A549 treated with AZD9567 at 1 μM for 4 hours (cell line): ENCODE measurements around the gene ZNF598. TPM values are rescaled to one million over a fixed set of nuclear protein-coding genes. Genes with fewer than 3 reads are reported as not detected.

Source experiments
- total RNA-seq: library from RNA; stranded (reverse); fragments of 200-300 nt; extraction: Qiagen RNA extraction; gene quantifications from 5 replicates; pipeline ENCODE4 v1.2.3, GENCODE V29; 2022; ENCODE audit not compliant: insufficient read depth

ZNF598 gene
- 51.5 to 66.8 TPM (median 63.1 TPM) in 5 replicates for total RNA-seq

GRCh38 chr16:2009791-2010510, at the start of gene ZNF598:
ZNF598 (minus strand) TSS chr16:2009821.

DNA sequence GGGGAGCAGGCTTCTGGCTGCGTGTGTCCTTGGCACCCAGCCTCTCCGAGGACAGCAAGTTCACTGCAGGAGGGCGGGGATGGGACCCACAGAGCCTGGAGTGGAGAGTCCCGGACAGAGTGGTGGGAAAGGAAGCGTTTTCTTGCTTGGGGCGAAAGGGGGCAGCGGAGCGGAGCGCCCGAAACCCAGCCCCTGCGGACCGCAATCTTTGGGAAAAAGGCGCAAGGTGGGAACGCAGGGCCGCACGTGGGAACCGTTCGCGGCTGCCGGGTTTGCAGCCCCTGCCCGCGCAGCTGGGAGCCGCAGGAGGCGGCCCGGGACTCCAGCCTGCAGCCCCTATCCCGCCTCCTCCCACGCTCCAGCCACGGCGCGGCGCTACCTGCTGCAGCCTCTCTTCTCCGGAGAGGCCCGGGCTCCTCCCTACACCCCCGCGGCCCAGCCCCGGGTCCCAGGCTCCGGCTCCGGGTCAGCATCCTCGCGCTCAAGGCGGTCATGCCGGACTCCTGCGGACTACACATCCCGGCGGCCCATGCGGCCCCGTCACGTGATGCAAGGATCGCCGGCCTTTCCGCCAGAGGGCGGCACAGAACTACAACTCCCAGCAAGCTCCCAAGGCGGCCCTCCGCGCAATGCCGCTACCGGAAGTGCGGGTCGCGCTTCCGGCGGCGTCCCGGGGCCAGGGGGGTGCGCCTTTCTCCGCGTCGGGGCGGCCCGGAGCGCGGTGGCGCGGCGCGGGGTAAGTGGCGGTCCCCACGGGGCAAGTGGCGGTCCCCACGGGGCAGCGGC, 37.9 kb upstream of the ZNF598 start, which contains the start of the genes NTHL1 and TSC2:
TSS of gene NTHL1 (minus strand) at position 505 of the 786 bp plus-strand sequence. CDS start at position 494, 11 bp downstream.
TSS of gene TSC2 (plus strand) at position 656 of the 786 bp plus-strand sequence. CDS start 631 bp downstream, outside the sequence.

DNA sequence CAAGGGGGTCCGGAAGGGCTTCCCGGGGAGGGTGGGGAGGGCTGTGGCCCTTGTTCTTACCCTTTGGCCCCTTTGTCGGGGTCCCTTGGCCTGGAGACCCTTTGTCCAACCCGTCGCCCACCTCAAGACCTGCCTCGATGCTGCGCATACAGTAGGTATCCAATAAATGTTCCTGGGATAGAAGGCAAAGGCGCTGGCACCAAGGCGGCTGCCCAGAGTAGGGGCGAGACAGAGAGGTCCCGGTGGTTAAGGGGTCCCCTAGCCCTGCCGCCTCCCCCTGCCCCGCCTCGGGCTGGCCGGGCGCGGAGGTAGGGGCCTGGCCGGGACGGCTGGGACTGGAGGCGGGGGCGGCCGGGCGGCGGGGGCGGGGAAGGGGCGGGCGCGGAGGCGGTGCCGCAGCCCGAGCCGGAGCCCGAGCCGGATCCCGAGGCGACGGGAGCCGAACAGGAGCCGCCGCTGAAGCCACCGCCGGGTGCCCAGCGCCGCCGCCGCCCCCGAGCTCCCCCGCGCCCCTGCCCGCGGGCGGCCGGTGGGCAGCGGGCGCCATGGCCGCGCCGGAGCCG, 16.9 kb upstream of the ZNF598 start, which contains the start of gene NHERF2:
TSS of gene NHERF2 (plus strand) at position 442 of the 563 bp plus-strand sequence. CDS start at position 546, 104 bp downstream.

GRCh38 chr16:2019518-2019920, 9.9 kb upstream of the ZNF598 start, which contains the start of gene NPW:
NPW (plus strand) TSS chr16:2019785.

GRCh38 chr16:1989209-1990100, 20.2 kb downstream of the ZNF598 start, which contains the start of gene SYNGR3:
SYNGR3 (plus strand) TSS chr16:1989970; CDS start chr16:1990103, 133 bp downstream.

GRCh38 chr16:1983544-1984346, 25.9 kb downstream of the ZNF598 start, which contains the start of gene GFER:
GFER (plus strand) TSS chr16:1984193; CDS start chr16:1984219, 26 bp downstream.

GRCh38 chr16:1981398-1981836, 28.2 kb downstream of the ZNF598 start, which contains the start of gene NOXO1:
NOXO1 (minus strand) TSS chr16:1981469; CDS start chr16:1981179, 290 bp downstream.

GRCh38 chr16:1971796-1972489, 37.7 kb downstream of the ZNF598 start, which contains the start of gene TBL3:
TBL3 (plus strand) TSS chr16:1972053; CDS start chr16:1972165, 112 bp downstream.

GRCh38 chr16:1966460-1966859, 43.2 kb downstream of the ZNF598 start, which contains the start of gene RNF151:
RNF151 (plus strand) TSS chr16:1966856; CDS start chr16:1966882, 26 bp downstream.

GRCh38 chr16:1964506-1965395, 44.9 kb downstream of the ZNF598 start, which contains the start of gene RPS2:
RPS2 (minus strand) TSS chr16:1964826; CDS start chr16:1964625, 201 bp downstream.

GRCh38 chr16:1959269-1960039, 50.2 kb downstream of the ZNF598 start, which contains the start of gene NDUFB10:
NDUFB10 (plus strand) TSS chr16:1959538; CDS start chr16:1959625, 87 bp downstream.

Other genes starting within 250 kb of the ZNF598 start
- 25.1 to 64.0 TPM (median 61.2 TPM) in 5 replicates for gene NME3, start 238.3 kb downstream of the ZNF598 start, total RNA-seq
- gene EME2, start 237.0 kb downstream of the ZNF598 start, total RNA-seq: 4.1 to 12.2 TPM (median 11.4 TPM) in 5 replicates
- gene MRPS34, start 236.7 kb downstream of the ZNF598 start, total RNA-seq: 126 to 264 TPM (median 252 TPM) in 5 replicates
- 21.9 to 31.5 TPM (median 27.5 TPM) in 5 replicates for gene SPSB3, start 227.2 kb downstream of the ZNF598 start, total RNA-seq
- 54.1 to 93.4 TPM (median 86.7 TPM) in 5 replicates for gene NUBP2, start 226.9 kb downstream of the ZNF598 start, total RNA-seq
- 0.06 to 0.20 TPM (median 0.07 TPM) in 4 of 5 replicates, not detected in the other for gene IGFALS, start 216.1 kb downstream of the ZNF598 start, total RNA-seq
- gene HAGH, start 183.0 kb downstream of the ZNF598 start, total RNA-seq: 64.2 to 78.9 TPM (median 76.2 TPM) in 5 replicates
- 45.9 to 58.9 TPM (median 47.9 TPM) in 5 replicates for gene FAHD1, start 182.6 kb downstream of the ZNF598 start, total RNA-seq
- 0.96 to 1.3 TPM (median 0.99 TPM) in 4 of 5 replicates, not detected in the other for gene MEIOB, start 137.7 kb downstream of the ZNF598 start, total RNA-seq
- gene HS3ST6, start 91.4 kb downstream of the ZNF598 start, total RNA-seq: 1.8 to 1.9 TPM (median 1.9 TPM) in 4 of 5 replicates, not detected in the other
- gene MSRB1, start 66.6 kb downstream of the ZNF598 start, total RNA-seq: 25.4 to 35.1 TPM (median 34.9 TPM) in 5 replicates
- 0.08 to 0.15 TPM in 2 of 5 replicates, not detected in the others for gene RPL3L, start 55.1 kb downstream of the ZNF598 start, total RNA-seq
- 238 to 284 TPM (median 251 TPM) in 5 replicates for gene NDUFB10, start 50.3 kb downstream of the ZNF598 start, total RNA-seq
- 3,446 to 5,640 TPM (median 5,518 TPM) in 5 replicates for gene RPS2, start 45.0 kb downstream of the ZNF598 start, total RNA-seq
- 0.11 TPM in 1 of 5 replicates, not detected in the others for gene RNF151, start 43.0 kb downstream of the ZNF598 start, total RNA-seq
- gene TBL3, start 37.8 kb downstream of the ZNF598 start, total RNA-seq: 31.4 to 44.1 TPM (median 40.6 TPM) in 5 replicates
- gene NOXO1, start 28.4 kb downstream of the ZNF598 start, total RNA-seq: 0.22 to 4.7 TPM (median 0.30 TPM) in 5 replicates
- 23.1 to 43.3 TPM (median 40.1 TPM) in 5 replicates for gene GFER, start 25.6 kb downstream of the ZNF598 start, total RNA-seq
- 3.9 to 8.9 TPM (median 7.8 TPM) in 5 replicates for gene SYNGR3, start 19.9 kb downstream of the ZNF598 start, total RNA-seq
- gene NPW, start 10.0 kb upstream of the ZNF598 start, total RNA-seq: 0.59 to 1.9 TPM (median 1.3 TPM) in 4 of 5 replicates, not detected in the other
- 40.0 to 57.0 TPM (median 55.2 TPM) in 5 replicates for gene NHERF2, start 17.1 kb upstream of the ZNF598 start, total RNA-seq
- gene NTHL1, start 38.0 kb upstream of the ZNF598 start, total RNA-seq: 24.3 to 47.2 TPM (median 44.1 TPM) in 5 replicates
- 39.4 to 48.8 TPM (median 41.7 TPM) in 5 replicates for gene TSC2, start 38.2 kb upstream of the ZNF598 start, total RNA-seq
- 20.8 to 62.8 TPM (median 57.0 TPM) in 5 replicates for gene PKD1, start 126.1 kb upstream of the ZNF598 start, total RNA-seq
- gene RAB26, start 138.8 kb upstream of the ZNF598 start, total RNA-seq: 3.1 to 11.1 TPM (median 3.8 TPM) in 5 replicates
- 40.5 to 58.1 TPM (median 52.2 TPM) in 5 replicates for gene TRAF7, start 146.0 kb upstream of the ZNF598 start, total RNA-seq
- 0.51 to 1.3 TPM (median 1.0 TPM) in 5 replicates for gene CASKIN1, start 186.8 kb upstream of the ZNF598 start, total RNA-seq
- gene MLST8, start 195.6 kb upstream of the ZNF598 start, total RNA-seq: 37.8 to 54.5 TPM (median 49.8 TPM) in 5 replicates
- 5.1 to 6.7 TPM (median 5.5 TPM) in 5 replicates for gene BRICD5, start 201.0 kb upstream of the ZNF598 start, total RNA-seq
- 19.4 to 35.2 TPM (median 33.3 TPM) in 5 replicates for gene PGP, start 205.0 kb upstream of the ZNF598 start, total RNA-seq
- 18.3 to 29.3 TPM (median 28.6 TPM) in 5 replicates for gene E4F1, start 213.8 kb upstream of the ZNF598 start, total RNA-seq
- gene DNASE1L2, start 226.6 kb upstream of the ZNF598 start, total RNA-seq: 1.5 to 1.8 TPM (median 1.7 TPM) in 4 of 5 replicates, not detected in the other
- gene ECI1, start 241.8 kb upstream of the ZNF598 start, total RNA-seq: 57.1 to 95.2 TPM (median 91.7 TPM) in 5 replicates